Naive thymus-derived CD8-positive, alpha-beta T cell (primary cell): ENCODE measurements around the gene SMARCA4. TPM values are rescaled to one million over a fixed set of nuclear protein-coding genes. Genes with fewer than 3 reads are reported as not detected.
"Not testable (repeated sequence)": the region's sequence is repeated elsewhere in the genome, so short reads cannot be mapped to it uniquely, and the experiment has no call there.

Source experiments
- ATAC-seq, 2 donors: fragments of 150-1000 bp; cut with Tn5 transposase in 1 of 2; sonication (Bioruptor Pico), chemical (Tn5 transposase) in 1 of 2; 1 replicate in 1 of 2; 2 replicates in 1 of 2; pipeline ENCODE4 v1.10.0; 2021; ENCODE audit warnings: mild to moderate bottlenecking in 2 of 2, moderate library complexity in 2 of 2
- POLR2A ChIA-PET: fragments of 350-600 bp; sonication (Branson Sonifier 250); formaldehyde crosslinking; loops from one replicate; lab custom pipeline; 2021; ENCODE audit warnings: antibody characterized with exemption; lab: Charles Lee
- DNase-seq, 10 donors: peaks; one replicate each; pipeline versions ENCODE4 v3.0.0 to v3.0.0-alpha.2; 2020 to 2022
- H3K27ac Mint-ChIP-seq, 10 donors: one replicate each; pipeline ENCODE4 v1.8.0; 2020 to 2022; ENCODE audit warnings: mild to moderate bottlenecking in 10 of 10, mixed read lengths in 10 of 10, moderate library complexity in 4 of 10, inconsistent platforms in 1 of 10
- H3K27me3 Mint-ChIP-seq, 5 donors: one replicate each; pipeline ENCODE4 v1.8.0; 2021 to 2022; ENCODE audit warnings: mixed read lengths in 5 of 5
- H3K36me3 Mint-ChIP-seq, 3 donors: one replicate each; pipeline ENCODE4 v1.8.0; 2020 to 2022; ENCODE audit warnings: mixed read lengths in 3 of 3, mild to moderate bottlenecking in 2 of 3, inconsistent platforms in 1 of 3
- H3K4me1 Mint-ChIP-seq, 4 donors: one replicate each; pipeline ENCODE4 v1.8.0; 2021 to 2022; ENCODE audit warnings: mixed read lengths in 4 of 4
- H3K4me3 Mint-ChIP-seq, 10 donors: one replicate each; pipeline ENCODE4 v1.8.0; 2020 to 2022; ENCODE audit warnings: mild to moderate bottlenecking in 10 of 10, mixed read lengths in 10 of 10, moderate library complexity in 6 of 10, inconsistent platforms in 1 of 10
- H3K9me3 Mint-ChIP-seq, 9 donors: one replicate each; pipeline ENCODE4 v1.8.0; 2020 to 2022; ENCODE audit warnings: mixed read lengths in 9 of 9, mild to moderate bottlenecking in 3 of 9, inconsistent platforms in 1 of 9, moderate library complexity in 1 of 9
- polyA plus RNA-seq, 3 donors: library from polyadenylated mRNA; unstranded; fragments of 300-500 nt; fragmentation: Illumina TruSeq; gene quantifications; one replicate each; pipeline ENCODE4 v1.2.3, GENCODE V29; 2021
- total RNA-seq, 8 experiments: library from RNA in 2 of 8; stranded (reverse) in 2 of 8; gene quantifications; one replicate each; pipeline ENCODE4 v1.2.3 and lab custom pipeline; 2021 to 2026

The SMARCA4 gene
- total and polyA plus RNA-seq, 5 experiments from 2014 or later: 6.0 to 108 (median 29.5) TPM

DNA sequence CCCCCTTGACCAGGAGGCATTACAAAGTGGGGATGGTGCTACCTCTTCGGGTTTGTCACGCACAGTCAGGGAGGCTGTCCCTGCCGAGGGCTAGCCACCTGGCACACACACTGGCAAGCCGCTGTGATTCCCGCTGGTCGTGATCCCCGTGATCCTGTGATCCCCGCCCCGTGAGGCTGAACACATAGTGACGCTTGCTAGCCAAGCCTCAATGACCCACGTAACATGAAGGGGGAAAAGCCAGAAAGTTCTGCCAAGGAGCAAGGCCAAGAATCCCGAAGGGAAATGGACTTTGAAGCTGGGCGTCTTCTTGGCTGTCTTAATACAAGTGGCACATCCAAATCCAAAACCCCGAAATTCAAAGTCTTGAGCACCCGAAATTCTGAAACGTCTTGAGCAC is 142.1 kb downstream of the SMARCA4 start:
- Mint-ChIP-seq H3K27ac (no peak overlapping the region), H3K27me3 (no peaks in the 10 kb centered on the region), H3K36me3 (peaks cover 0 to 76% (median 16%) of the 10 kb centered on the region in 3 donors), H3K4me1 (peaks cover 0 to 9% (median 4%) of the 10 kb centered on the region in 4 donors), H3K9me3 (peaks cover 0 to 4% (median 0%) of the 10 kb centered on the region in 9 donors), H3K4me3 (no peak overlapping the region)
- no peak for DNase-seq
- POLR2A ChIA-PET: no interaction called here
- ATAC-seq: no peak

DNA sequence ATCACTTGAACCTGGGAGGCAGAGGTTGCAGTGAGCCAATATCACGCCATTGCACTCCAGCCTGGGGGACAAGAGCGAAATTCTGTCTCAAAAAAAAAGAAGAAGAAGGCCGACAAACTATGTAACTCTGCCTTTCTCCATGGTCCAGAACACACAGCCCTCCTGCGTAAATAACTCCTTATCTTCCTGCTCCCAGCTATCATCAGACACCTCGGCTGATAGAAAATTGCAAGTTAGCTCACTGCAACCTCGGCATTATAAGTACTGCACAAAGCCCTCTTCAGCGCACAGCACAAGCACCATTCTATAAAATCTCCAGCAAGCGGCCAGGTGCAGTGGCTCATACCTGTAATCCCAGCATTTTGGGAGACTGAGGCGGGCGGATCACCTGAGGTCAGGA is 142.8 kb downstream of the SMARCA4 start:
- H3K9me3 Mint-ChIP-seq, H3K4me3 Mint-ChIP-seq, DNase-seq, POLR2A ChIA-PET, ATAC-seq, H3K4me1 Mint-ChIP-seq, H3K27me3 Mint-ChIP-seq: not testable (repeated sequence)
- Mint-ChIP-seq H3K27ac (peak overlapping the region in 1 of 10 donors; percentile 19), H3K36me3 (peaks cover 0 to 82% (median 18%) of the 10 kb centered on the region in 3 donors)

DNA sequence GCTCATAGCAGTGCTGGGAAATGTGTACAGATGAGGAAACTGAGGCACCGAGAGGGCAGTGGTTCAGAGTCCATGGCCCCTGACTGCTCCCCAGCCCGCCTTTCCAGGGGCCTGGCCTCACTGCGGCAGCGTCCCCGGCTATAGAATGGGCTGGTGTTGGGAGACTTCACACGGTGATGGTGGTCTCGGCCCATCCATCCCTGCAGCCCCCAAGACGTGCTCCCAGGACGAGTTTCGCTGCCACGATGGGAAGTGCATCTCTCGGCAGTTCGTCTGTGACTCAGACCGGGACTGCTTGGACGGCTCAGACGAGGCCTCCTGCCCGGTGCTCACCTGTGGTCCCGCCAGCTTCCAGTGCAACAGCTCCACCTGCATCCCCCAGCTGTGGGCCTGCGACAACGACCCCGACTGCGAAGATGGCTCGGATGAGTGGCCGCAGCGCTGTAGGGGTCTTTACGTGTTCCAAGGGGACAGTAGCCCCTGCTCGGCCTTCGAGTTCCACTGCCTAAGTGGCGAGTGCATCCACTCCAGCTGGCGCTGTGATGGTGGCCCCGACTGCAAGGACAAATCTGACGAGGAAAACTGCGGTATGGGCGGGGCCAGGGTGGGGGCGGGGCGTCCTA is 144.3 kb downstream of the SMARCA4 start:
- no peaks in the 10 kb centered on the region for H3K27me3 Mint-ChIP-seq
- H3K36me3 Mint-ChIP-seq: peaks cover 0 to 88% (median 16%) of the 10 kb centered on the region in 3 donors
- H3K27ac Mint-ChIP-seq: no peak overlapping the region
- peaks cover 0 to 3% (median 1%) of the 10 kb centered on the region in 4 donors for H3K4me1 Mint-ChIP-seq
- ATAC-seq (no peak), DNase-seq (no peak)
- POLR2A ChIA-PET: interaction anchor here (0.6 kb wide), 1 partner anchor 372 kb away, joined by 3 read pairs; no protein-coding TSS in a partner anchor
- H3K9me3 Mint-ChIP-seq: no peaks in the 10 kb centered on the region
- H3K4me3 Mint-ChIP-seq: no peak overlapping the region

GRCh38 chr19:11106477-11106876 is 145.6 kb downstream of the SMARCA4 start:
- H3K4me1 Mint-ChIP-seq: no peaks in the 10 kb centered on the region
- H3K36me3 Mint-ChIP-seq: peaks cover 0 to 88% (median 17%) of the 10 kb centered on the region in 3 donors
- ATAC-seq (no peak), DNase-seq (no peak)
- no peak overlapping the region for H3K4me3 Mint-ChIP-seq
- no peak overlapping the region for H3K27ac Mint-ChIP-seq
- no peaks in the 10 kb centered on the region for H3K27me3 Mint-ChIP-seq
- H3K9me3 Mint-ChIP-seq: no peaks in the 10 kb centered on the region
- POLR2A ChIA-PET: no interaction called here

DNA sequence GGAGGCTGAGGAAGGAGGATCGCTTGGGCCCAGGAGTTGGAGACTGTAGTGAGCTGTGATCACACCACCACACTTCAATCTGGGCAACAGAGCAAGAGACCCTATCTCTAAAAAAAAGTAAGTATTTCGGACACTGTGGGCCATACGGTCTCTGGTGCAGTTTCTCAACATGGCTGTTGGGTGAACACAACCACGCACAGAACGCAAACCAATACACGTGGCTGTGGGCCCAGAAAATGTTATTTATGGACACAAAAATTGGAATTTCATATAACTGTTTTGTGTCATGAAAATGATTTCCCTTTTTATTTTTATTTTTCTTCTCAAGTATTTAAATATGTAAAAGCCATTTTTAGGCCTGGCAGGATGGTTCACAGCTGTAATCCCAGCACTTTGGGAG is 147.9 kb downstream of the SMARCA4 start:
- ATAC-seq (no peak), DNase-seq (no peak)
- POLR2A ChIA-PET: no interaction called here
- no peaks in the 10 kb centered on the region for H3K4me1 Mint-ChIP-seq
- no peak overlapping the region for H3K27ac Mint-ChIP-seq
- no peak overlapping the region for H3K4me3 Mint-ChIP-seq
- H3K27me3 Mint-ChIP-seq: no peaks in the 10 kb centered on the region
- no peaks in the 10 kb centered on the region for H3K9me3 Mint-ChIP-seq
- peaks cover 0 to 85% (median 21%) of the 10 kb centered on the region in 3 donors for H3K36me3 Mint-ChIP-seq

DNA sequence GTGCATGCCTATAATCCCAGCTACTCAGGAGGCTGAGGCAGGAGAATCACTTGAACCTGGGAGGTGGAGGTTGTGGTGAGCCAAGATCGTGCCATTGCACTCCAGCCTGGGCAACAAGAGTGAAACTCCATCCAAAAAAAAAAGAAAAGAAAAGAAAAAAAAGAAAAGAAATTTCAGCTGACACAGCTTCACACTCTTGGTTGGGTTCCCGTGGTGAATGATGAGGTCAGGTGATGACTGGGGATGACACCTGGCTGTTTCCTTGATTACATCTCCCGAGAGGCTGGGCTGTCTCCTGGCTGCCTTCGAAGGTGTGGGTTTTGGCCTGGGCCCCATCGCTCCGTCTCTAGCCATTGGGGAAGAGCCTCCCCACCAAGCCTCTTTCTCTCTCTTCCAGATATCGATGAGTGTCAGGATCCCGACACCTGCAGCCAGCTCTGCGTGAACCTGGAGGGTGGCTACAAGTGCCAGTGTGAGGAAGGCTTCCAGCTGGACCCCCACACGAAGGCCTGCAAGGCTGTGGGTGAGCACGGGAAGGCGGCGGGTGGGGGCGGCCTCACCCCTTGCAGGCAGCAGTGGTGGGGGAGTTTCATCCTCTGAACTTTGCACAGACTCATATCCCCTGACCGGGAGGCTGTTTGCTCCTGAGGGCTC is 150.4 kb downstream of the SMARCA4 start:
- H3K27ac Mint-ChIP-seq: no peak overlapping the region
- ATAC-seq (no peak), DNase-seq (no peak)
- no peaks in the 10 kb centered on the region for H3K27me3 Mint-ChIP-seq
- peaks cover 0 to 83% (median 20%) of the 10 kb centered on the region in 3 donors for H3K36me3 Mint-ChIP-seq
- no peaks in the 10 kb centered on the region for H3K9me3 Mint-ChIP-seq
- POLR2A ChIA-PET: interaction anchor here (0.5 kb wide), 1 partner anchor 10 kb away, joined by 5 read pairs; no protein-coding TSS in a partner anchor
- no peak overlapping the region for H3K4me3 Mint-ChIP-seq
- no peaks in the 10 kb centered on the region for H3K4me1 Mint-ChIP-seq

- H3K36me3 Mint-ChIP-seq: peaks cover 0 to 83% (median 17%) of the 10 kb centered on the region in 3 donors
- H3K4me3 Mint-ChIP-seq: no peak overlapping the region
- no peaks in the 10 kb centered on the region for H3K4me1 Mint-ChIP-seq
- ATAC-seq (no peak), DNase-seq (no peak)
- POLR2A ChIA-PET: no interaction called here
- no peaks in the 10 kb centered on the region for H3K9me3 Mint-ChIP-seq
- H3K27ac Mint-ChIP-seq: no peak overlapping the region
- no peaks in the 10 kb centered on the region for H3K27me3 Mint-ChIP-seq
These were observed 150.9 kb downstream of the SMARCA4 start for GRCh38 chr19:11111771-11112144.

Other genes starting within 250 kb of the SMARCA4 start
- gene DNM2, start 243.0 kb upstream of the SMARCA4 start, total RNA-seq: 100 to 1,000 TPM; 267 to 270 TPM
- 10 to 100 TPM; 45.0 to 91.4 (median 60.9) TPM for gene DNM2, start 243.0 kb upstream of the SMARCA4 start, polyA plus RNA-seq
- 1 to 10 TPM; 6.7 to 8.9 TPM for gene TMED1, start 124.8 kb upstream of the SMARCA4 start, total RNA-seq
- gene TMED1, start 124.8 kb upstream of the SMARCA4 start, polyA plus RNA-seq: 10 to 100 TPM; 23.7 to 26.3 (median 25.0) TPM
- under 1 TPM; 0.41 to 0.60 TPM for gene C19orf38, start 112.6 kb upstream of the SMARCA4 start, total RNA-seq
- under 1 TPM in 1 of 3 donors, not detected in 2; 0.17 TPM for gene C19orf38, start 112.6 kb upstream of the SMARCA4 start, polyA plus RNA-seq
- 10 to 100 TPM; 25.8 to 26.5 TPM for gene CARM1, start 89.5 kb upstream of the SMARCA4 start, total RNA-seq
- under 1 TPM; 0.30 to 0.59 (median 0.40) TPM for gene CARM1, start 89.5 kb upstream of the SMARCA4 start, polyA plus RNA-seq
- 10 to 100 TPM; 31.0 to 32.0 TPM for gene YIPF2, start 32.4 kb upstream of the SMARCA4 start, total RNA-seq
- gene YIPF2, start 32.4 kb upstream of the SMARCA4 start, polyA plus RNA-seq: 10 to 100 TPM; 12.0 to 18.2 (median 15.4) TPM
- gene TIMM29, start 32.2 kb upstream of the SMARCA4 start, total RNA-seq: 10 to 100 TPM; 32.9 TPM
- gene TIMM29, start 32.2 kb upstream of the SMARCA4 start, polyA plus RNA-seq: 10 to 100 TPM; 23.8 to 40.9 (median 32.0) TPM
- 10 to 100 TPM; 17.8 to 22.8 TPM for gene LDLR, start 128.4 kb downstream of the SMARCA4 start, total RNA-seq
- 1 to 10 TPM; 3.2 to 7.7 (median 7.1) TPM for gene LDLR, start 128.4 kb downstream of the SMARCA4 start, polyA plus RNA-seq
- gene SPC24, start 194.8 kb downstream of the SMARCA4 start, total RNA-seq: 1 to 10 TPM; 1.5 to 1.7 TPM
- gene SPC24, start 194.8 kb downstream of the SMARCA4 start, polyA plus RNA-seq: under 1 TPM in 2 of 3 donors, not detected in 1; 0.16 to 0.47 TPM
- gene KANK2, start 236.5 kb downstream of the SMARCA4 start, total RNA-seq: under 1 TPM; 0.23 to 0.36 TPM
- gene KANK2, start 236.5 kb downstream of the SMARCA4 start, polyA plus RNA-seq: not detected